ENCODE data around the gene AHCYL1.

DNA sequence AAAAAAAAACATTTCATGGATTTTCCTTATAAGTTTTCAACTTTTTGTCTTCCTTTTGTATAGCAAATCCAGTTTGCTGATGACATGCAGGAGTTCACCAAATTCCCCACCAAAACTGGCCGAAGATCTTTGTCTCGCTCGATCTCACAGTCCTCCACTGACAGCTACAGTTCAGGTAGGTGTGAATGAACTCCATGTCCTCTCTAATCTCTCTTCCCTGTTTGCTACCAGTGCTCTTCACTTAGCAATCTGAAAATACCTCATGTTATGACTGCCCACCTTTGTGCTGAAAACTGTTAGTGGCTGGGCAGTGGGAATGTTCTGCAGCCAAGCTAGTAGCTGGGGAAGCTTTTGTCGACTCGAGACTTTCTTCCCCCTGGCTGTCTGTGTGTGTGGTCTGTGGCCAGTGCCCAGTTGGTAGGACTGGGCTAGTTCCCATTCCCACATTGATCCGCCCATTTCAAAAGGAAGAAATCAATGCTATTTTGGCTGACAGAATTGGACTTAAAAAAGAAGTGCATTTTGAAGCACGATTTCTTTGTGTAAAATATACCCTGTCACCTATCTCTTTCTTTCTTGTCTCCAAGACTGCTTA lies 24.5 kb downstream of the AHCYL1 start:
- TF ChIP-seq, protein P1, sequence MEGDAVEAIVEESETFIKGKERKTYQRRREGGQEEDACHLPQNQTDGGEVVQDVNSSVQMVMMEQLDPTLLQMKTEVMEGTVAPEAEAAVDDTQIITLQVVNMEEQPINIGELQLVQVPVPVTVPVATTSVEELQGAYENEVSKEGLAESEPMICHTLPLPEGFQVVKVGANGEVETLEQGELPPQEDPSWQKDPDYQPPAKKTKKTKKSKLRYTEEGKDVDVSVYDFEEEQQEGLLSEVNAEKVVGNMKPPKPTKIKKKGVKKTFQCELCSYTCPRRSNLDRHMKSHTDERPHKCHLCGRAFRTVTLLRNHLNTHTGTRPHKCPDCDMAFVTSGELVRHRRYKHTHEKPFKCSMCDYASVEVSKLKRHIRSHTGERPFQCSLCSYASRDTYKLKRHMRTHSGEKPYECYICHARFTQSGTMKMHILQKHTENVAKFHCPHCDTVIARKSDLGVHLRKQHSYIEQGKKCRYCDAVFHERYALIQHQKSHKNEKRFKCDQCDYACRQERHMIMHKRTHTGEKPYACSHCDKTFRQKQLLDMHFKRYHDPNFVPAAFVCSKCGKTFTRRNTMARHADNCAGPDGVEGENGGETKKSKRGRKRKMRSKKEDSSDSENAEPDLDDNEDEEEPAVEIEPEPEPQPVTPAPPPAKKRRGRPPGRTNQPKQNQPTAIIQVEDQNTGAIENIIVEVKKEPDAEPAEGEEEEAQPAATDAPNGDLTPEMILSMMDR (IDR thresholded peaks at IDR 0.05; ENCODE audit: insufficient read depth, low read length, poor library complexity, severe bottlenecking), result no peak
- TF ChIP-seq EZH2phosphoT487 (conservative IDR thresholded peaks at IDR 0.05; ENCODE audit: low read length), result no peak
